HFF-Myc (cell line): Measurements from ENCODE around the gene TTC23.

Source experiments
- DNase-seq: peaks from one replicate; pipeline ENCODE4 v3.0.0-alpha.2; 2011; ENCODE audit warnings: low read depth; ENCODE audit errors: extremely low read depth
- H3K4me3 ChIP-seq: replicated peaks from 2 replicates; pipeline ENCODE4 v1.5.1; 2011; ENCODE audit warnings: low read depth, mild to moderate bottlenecking, control low read depth, low read length
- TF ChIP-seq, protein P1 (sequence below): IDR thresholded peaks from 2 replicates; pipeline ENCODE4 v1.5.1; 2012; ENCODE audit warnings: mild to moderate bottlenecking, low read depth, low read length, control low read depth; ENCODE audit errors: missing control alignments

Gene TTC23

GRCh38 chr15:99096173-99096893 lies 153.0 kb downstream of the TTC23 start:
- no peak for DNase-seq
- H3K4me3 ChIP-seq = no peak overlapping the region
- TF ChIP-seq, protein P1, sequence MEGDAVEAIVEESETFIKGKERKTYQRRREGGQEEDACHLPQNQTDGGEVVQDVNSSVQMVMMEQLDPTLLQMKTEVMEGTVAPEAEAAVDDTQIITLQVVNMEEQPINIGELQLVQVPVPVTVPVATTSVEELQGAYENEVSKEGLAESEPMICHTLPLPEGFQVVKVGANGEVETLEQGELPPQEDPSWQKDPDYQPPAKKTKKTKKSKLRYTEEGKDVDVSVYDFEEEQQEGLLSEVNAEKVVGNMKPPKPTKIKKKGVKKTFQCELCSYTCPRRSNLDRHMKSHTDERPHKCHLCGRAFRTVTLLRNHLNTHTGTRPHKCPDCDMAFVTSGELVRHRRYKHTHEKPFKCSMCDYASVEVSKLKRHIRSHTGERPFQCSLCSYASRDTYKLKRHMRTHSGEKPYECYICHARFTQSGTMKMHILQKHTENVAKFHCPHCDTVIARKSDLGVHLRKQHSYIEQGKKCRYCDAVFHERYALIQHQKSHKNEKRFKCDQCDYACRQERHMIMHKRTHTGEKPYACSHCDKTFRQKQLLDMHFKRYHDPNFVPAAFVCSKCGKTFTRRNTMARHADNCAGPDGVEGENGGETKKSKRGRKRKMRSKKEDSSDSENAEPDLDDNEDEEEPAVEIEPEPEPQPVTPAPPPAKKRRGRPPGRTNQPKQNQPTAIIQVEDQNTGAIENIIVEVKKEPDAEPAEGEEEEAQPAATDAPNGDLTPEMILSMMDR = no peak

GRCh38 chr15:99095626-99096025 lies 153.8 kb downstream of the TTC23 start:
- TF ChIP-seq, protein P1 = no peak
- no peak overlapping the region for H3K4me3 ChIP-seq
- no peak for DNase-seq

- DNase-seq = no peak
- no peak overlapping the region for H3K4me3 ChIP-seq
- TF ChIP-seq, protein P1 = no peak
These were observed 156.7 kb downstream of the TTC23 start for GRCh38 chr15:99092554-99093172.

DNA sequence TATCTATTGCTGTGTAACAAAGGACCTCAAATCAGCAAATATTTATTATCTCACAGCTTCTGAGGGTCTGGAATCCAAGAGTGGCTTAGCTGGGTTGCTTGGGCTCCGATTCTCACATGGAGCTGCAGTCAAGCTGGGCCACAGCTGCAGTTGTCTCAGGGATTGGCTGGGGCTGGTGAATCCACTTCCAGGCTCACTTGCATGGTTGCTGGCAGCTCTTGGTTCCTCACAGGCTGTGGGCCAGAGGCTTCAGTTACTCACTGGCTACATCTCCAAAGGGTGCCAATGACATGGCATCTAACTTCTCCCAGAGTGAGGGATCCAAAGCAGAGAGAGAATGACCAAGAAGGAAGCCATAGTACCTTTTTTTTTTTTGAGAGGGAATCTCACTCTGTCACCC lies 158.4 kb downstream of the TTC23 start:
- TF ChIP-seq, protein P1 = no peak
- no peak overlapping the region for H3K4me3 ChIP-seq
- DNase-seq = no peak

DNA sequence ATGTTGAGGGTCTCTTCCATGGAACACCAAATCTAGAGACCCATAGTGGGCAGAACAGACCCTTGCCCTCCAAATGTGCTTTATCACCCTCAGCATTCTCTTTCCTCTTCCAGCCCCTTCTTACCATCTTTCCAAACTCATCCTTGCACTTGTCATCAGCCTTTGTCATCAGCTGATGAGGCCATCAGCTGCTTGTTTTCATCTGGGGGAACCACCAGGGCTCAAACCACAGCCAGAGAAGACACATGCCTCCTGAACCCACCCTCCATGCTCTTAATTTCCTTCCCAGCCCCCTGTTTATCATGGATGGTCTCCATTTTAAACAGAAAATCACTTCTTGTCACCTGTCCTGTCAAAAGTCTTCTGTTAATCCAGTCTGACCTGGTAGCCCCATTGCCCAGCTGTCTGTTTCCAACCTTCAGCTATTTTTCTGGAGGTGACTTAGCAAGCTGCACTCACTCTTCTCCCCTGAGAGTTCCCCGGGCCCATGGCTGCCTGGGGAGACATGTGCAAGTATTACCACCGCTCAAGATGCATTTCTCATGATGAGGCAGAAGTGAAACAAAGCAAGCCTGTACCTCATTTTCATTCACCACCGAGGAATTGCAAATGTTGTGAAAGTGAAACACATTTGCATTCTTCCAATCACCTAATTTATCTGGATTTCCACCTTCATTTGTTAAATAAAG lies 159.2 kb downstream of the TTC23 start:
- DNase-seq = no peak
- TF ChIP-seq, protein P1 = no peak
- no peak overlapping the region for H3K4me3 ChIP-seq

DNA sequence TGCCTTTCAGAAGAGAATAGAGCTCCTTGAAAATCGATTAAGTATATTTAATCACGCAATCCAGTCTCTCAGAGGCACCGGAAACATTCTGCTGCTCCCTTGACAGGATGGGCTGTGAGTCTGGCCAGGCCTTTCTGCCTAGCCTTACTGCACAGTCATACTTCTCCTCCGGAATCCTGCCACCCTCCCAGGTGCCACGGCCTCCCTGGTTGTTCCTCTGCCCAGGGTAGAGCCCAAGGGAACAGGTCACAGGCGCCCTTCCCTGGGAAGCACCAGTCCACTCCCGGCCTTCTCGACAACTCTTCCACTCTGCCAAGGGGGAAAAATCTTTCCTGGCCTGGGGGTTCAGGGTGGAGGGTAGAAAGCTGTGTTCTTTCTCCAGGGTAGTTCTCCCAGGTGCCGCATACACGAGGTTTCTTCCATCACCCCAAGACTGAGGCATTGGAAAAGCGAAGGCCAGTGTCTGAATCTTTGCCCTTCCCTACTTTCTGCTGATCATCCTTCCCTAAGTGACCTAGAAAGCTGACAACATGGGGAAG lies 161.9 kb downstream of the TTC23 start:
- no peak for DNase-seq
- TF ChIP-seq, protein P1 = no peak
- H3K4me3 ChIP-seq = no peak overlapping the region
